Skeletal muscle tissue (tissue), 4 donors: ENCODE results near the gene CYFIP1. TPM values are rescaled to one million over a fixed set of nuclear protein-coding genes. Genes with fewer than 3 reads are reported as not detected.

Experiments
- H3K27ac ChIP-seq: one replicate; pipeline ENCODE4 v1.7.0; 2013; ENCODE audit warnings: mild to moderate bottlenecking, low read depth, low read length, inconsistent platforms
- H3K27me3 ChIP-seq, 3 donors: one replicate each; pipeline ENCODE4 v1.7.0; 2013; ENCODE audit warnings: low read length in 3 of 3; ENCODE audit not compliant: control insufficient read depth in 3 of 3, insufficient read depth in 3 of 3
- H3K36me3 ChIP-seq, 3 donors: one replicate each; pipeline ENCODE4 v1.7.0; 2013; ENCODE audit warnings: low read length in 3 of 3; ENCODE audit not compliant: control insufficient read depth in 3 of 3, insufficient read depth in 3 of 3
- H3K4me1 ChIP-seq, 3 donors: one replicate each; pipeline ENCODE4 v1.7.0; 2013; ENCODE audit warnings: low read length in 3 of 3, mild to moderate bottlenecking in 3 of 3; ENCODE audit not compliant: control insufficient read depth in 3 of 3, insufficient read depth in 3 of 3
- H3K4me3 ChIP-seq, 3 donors: one replicate each; pipeline ENCODE4 v1.7.0; 2013; ENCODE audit warnings: low read length in 3 of 3
- H3K9ac ChIP-seq, 3 donors: one replicate each; pipeline ENCODE4 v1.7.0; 2013; ENCODE audit warnings: low read length in 3 of 3, mild to moderate bottlenecking in 3 of 3, moderate library complexity in 2 of 3, low read depth in 1 of 3
- H3K9me3 ChIP-seq, 3 donors: one replicate each; pipeline ENCODE4 v1.7.0; 2013; ENCODE audit warnings: low read length in 3 of 3; ENCODE audit not compliant: control insufficient read depth in 3 of 3
- total RNA-seq: library from RNA; depleted of rRNA; stranded (reverse); fragments of >200 nt; gene quantifications from one replicate; pipeline ENCODE4 v1.2.3, GENCODE V29; 2014
- donor health status: Osteomylitis.

The CYFIP1 gene
- total RNA-seq, 1 donor from 2014 or later, result 49.1 TPM

DNA sequence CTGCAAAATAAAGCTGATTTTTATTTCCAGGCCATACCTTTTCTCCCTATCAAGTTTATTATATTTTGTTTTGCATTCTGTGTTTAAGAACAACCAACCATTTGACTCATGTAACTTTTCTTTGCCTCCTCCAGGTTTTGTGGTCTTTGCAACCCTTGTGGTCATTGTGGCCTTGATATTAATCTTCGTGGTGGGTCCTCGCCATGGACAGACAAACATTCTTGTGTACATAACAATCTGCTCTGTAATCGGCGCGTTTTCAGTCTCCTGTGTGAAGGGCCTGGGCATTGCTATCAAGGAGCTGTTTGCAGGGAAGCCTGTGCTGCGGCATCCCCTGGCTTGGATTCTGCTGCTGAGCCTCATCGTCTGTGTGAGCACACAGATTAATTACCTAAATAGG is 114.1 kb downstream of the CYFIP1 start:
- H3K9me3 ChIP-seq, result no peaks in the 10 kb centered on the region
- peaks cover 19 to 54% (median 46%) of the 10 kb centered on the region in 3 donors for H3K36me3 ChIP-seq
- peaks cover 3 to 6% (median 6%) of the 10 kb centered on the region in 3 donors for H3K4me1 ChIP-seq
- H3K4me3 ChIP-seq, result no peak overlapping the region
- H3K9ac ChIP-seq, result no peak overlapping the region
- no peak overlapping the region for H3K27ac ChIP-seq
- H3K27me3 ChIP-seq, result no peaks in the 10 kb centered on the region

DNA sequence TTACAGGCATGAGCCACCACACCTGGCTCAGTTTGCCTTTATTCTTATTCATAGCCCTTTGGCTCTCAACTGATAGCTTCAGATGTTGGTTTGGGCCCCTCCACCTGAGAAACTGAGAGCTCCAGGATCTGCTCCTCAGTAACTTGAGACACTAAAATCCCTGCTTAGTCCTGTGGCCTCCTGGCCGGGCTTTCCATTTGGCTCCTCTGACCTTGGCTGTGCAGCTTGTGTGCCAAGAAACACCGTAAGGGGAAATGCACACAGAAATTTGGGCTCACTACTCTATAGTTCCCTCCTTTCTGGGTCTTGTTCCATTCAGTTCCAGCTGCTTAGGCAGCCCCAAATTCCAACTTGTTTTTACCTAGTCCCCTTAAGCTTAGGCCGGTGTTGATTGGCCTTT is 116.8 kb downstream of the CYFIP1 start:
- H3K4me1 ChIP-seq, result peaks cover 3 to 6% (median 6%) of the 10 kb centered on the region in 3 donors
- no peaks in the 10 kb centered on the region for H3K27me3 ChIP-seq
- H3K4me3 ChIP-seq, result no peak overlapping the region
- no peaks in the 10 kb centered on the region for H3K9me3 ChIP-seq
- peaks cover 14 to 37% (median 31%) of the 10 kb centered on the region in 3 donors for H3K36me3 ChIP-seq
- H3K9ac ChIP-seq, result no peak overlapping the region
- H3K27ac ChIP-seq, result no peak overlapping the region

DNA sequence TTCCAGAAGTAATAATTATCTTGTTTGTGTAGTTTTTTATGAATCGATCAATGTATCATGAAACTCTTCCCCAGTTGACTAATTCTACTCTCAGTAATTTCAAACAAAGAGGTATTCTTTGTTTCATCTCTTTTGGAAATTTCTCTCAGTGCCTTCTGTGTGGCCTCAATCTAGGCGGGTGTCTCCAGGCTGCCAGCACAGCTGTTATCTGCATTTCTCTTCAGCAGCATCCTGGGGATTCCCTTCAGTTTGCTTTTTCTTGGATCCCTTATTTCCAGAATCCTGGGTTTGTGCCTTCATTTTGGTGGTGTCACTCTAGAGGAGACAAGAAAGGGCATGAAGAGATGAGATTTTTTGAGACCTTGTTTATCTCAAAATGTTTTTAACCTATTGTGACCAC is 119.0 kb downstream of the CYFIP1 start:
- H3K27ac ChIP-seq, result no peak overlapping the region
- no peaks in the 10 kb centered on the region for H3K9me3 ChIP-seq
- H3K4me3 ChIP-seq, result no peak overlapping the region
- no peaks in the 10 kb centered on the region for H3K27me3 ChIP-seq
- no peak overlapping the region for H3K9ac ChIP-seq
- H3K36me3 ChIP-seq, result peaks cover 9 to 27% (median 21%) of the 10 kb centered on the region in 3 donors
- H3K4me1 ChIP-seq, result peaks cover 3 to 6% (median 6%) of the 10 kb centered on the region in 3 donors

DNA sequence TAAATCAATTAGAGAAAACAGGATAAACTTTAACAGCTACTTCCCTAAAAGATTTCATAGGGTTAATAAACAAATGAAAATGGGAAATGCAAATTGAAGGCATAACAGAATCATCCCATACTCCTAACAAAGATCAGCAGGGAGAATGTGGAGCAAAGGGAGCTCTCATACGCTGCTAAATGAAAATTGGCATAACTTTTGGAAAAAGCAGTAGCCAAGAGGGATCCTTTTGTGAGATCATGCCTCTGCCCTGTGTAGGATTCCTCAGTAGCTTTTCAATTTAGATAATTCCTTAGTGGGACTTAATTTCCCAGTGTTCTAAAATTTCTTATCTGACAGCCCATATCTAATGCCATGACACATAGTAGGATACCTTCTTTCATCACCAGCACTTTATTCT is 123.5 kb downstream of the CYFIP1 start:
- Histone ChIP-seq H3K36me3 (peaks cover 21 to 45% (median 25%) of the 10 kb centered on the region in 3 donors), H3K4me3 (no peak overlapping the region), H3K9ac (no peak overlapping the region)

DNA sequence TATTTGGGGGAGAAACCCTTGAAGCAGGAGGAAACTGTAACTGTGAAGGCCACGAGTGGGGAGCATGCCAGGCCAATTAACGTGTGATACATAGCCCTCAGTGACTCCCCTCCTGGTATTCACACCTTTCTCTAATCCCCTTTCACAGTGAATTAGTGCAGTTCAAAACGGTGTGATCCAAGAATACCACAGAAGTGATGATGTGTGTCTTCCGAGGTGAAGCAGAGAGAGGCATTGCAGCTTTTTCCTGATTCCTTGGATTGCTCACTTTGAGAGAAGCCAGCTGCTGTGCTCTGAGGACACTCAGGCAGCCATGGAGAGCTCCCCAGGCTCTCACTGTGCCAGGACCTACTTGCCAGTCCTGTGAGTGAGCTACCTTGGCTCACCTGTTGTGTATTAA is 124.4 kb downstream of the CYFIP1 start:
- peaks cover 19 to 47% (median 30%) of the 10 kb centered on the region in 3 donors for H3K36me3 ChIP-seq
- no peak overlapping the region for H3K27ac ChIP-seq

More for the DNA sequence above, 123.5 kb downstream of the CYFIP1 start:
- H3K27ac ChIP-seq, result no peak overlapping the region
- no peaks in the 10 kb centered on the region for H3K4me1 ChIP-seq
- H3K27me3 ChIP-seq, result no peaks in the 10 kb centered on the region
- no peaks in the 10 kb centered on the region for H3K9me3 ChIP-seq

DNA sequence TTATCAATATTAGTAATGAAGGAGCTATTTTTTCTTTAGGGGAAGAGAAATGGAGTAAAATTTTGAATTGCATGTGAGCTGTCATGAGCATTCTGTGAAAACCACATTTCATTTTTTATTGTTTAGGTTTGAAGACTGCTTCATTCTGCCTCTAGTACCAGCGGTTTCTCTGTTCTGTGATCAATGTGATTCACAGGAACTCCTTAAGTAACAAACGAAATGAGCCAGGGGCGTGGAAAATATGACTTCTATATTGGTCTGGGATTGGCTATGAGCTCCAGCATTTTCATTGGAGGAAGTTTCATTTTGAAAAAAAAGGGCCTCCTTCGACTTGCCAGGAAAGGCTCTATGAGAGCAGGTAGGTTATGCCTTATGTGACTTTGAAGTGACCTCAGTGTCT is 128.7 kb downstream of the CYFIP1 start:
- no peak overlapping the region for H3K27ac ChIP-seq
- no peaks in the 10 kb centered on the region for H3K27me3 ChIP-seq
- H3K4me3 ChIP-seq, result no peak overlapping the region
- no peaks in the 10 kb centered on the region for H3K4me1 ChIP-seq
- peaks cover 14 to 44% (median 32%) of the 10 kb centered on the region in 3 donors for H3K36me3 ChIP-seq
- no peaks in the 10 kb centered on the region for H3K9me3 ChIP-seq
- no peak overlapping the region for H3K9ac ChIP-seq

More for the DNA sequence above, 124.4 kb downstream of the CYFIP1 start:
- H3K9ac ChIP-seq, result no peak overlapping the region
- H3K9me3 ChIP-seq, result no peaks in the 10 kb centered on the region
- no peaks in the 10 kb centered on the region for H3K4me1 ChIP-seq
- no peak overlapping the region for H3K4me3 ChIP-seq
- H3K27me3 ChIP-seq, result no peaks in the 10 kb centered on the region

DNA sequence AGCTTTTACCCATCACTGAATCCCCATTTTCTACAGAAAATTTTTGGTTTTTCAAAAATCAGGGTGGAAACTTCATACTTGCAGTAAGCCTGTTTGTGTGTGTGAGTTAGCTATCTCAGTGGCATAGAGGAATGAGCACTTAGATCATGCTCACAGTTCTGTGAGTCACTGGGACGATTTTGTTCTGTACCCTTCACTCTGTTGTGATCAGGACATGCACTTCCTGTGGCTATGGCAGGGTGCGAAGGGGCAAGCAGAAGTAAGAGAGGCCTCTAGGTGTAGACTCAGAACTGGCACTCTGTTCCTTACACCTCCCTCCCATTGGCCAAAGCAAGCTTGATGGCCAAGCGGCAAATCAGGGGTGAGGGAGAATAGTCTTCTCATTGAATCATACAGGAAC is 130.1 kb downstream of the CYFIP1 start:
- H3K36me3 ChIP-seq, result peaks cover 7 to 36% (median 26%) of the 10 kb centered on the region in 3 donors

DNA sequence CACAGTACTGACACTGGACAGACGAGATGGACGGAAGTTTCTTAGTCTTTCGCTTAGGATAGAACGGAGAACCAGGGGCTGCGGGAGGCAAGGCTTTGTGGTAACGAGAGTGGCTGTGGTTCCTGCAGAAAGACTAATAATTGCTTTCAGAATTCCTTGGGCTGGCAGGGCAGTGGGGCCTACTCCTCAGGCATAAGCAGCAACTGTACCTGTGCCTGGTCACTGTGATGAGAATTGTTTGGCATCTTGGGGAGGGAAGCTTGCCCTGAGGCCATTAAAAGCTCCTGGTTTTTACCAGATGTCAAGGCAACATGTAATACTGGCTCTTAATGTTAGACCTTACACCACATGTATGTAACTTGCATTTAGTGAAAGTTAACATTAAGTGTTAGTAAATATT is 134.1 kb downstream of the CYFIP1 start:
- no peak overlapping the region for H3K9ac ChIP-seq
- no peaks in the 10 kb centered on the region for H3K9me3 ChIP-seq
- H3K4me3 ChIP-seq, result no peak overlapping the region
- no peak overlapping the region for H3K27ac ChIP-seq
- H3K27me3 ChIP-seq, result no peaks in the 10 kb centered on the region
- H3K36me3 ChIP-seq, result peaks cover 0 to 21% (median 13%) of the 10 kb centered on the region in 3 donors
- peaks cover 9 to 15% (median 14%) of the 10 kb centered on the region in 3 donors for H3K4me1 ChIP-seq

More for the DNA sequence above, 130.1 kb downstream of the CYFIP1 start:
- Histone ChIP-seq H3K27ac (no peak overlapping the region), H3K4me1 (peaks cover 2 to 7% (median 6%) of the 10 kb centered on the region in 3 donors), H3K4me3 (no peak overlapping the region), H3K9me3 (no peaks in the 10 kb centered on the region), H3K9ac (no peak overlapping the region), H3K27me3 (no peaks in the 10 kb centered on the region)

DNA sequence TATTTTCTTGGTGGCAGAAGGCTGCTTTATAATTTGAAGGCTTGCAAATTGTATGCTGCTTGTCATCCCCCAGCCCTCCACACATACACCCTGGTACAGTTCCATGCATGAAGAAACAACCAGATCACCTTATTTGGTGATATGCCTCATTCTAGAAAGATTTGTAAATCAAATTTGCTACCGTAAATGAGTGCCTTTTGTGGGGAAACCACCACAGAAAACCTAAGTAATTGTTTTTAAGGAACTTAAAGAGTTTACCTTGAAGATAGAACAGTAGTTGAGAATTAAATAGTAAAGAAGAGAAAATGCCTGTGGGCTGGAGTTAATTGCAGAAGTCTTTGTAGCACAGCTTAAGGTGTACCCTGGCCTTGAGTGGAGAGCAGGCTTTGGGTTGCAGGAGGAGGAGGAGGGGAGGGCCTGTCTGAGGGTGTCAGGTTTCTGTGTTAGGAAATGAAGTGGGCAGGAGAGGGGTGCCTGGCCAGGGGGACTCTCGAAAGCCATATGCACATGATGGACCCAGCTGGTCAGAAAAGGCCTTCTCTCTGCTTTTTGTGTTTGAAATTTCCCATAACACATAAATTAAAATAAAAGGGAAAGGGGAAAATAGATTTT is 134.8 kb downstream of the CYFIP1 start:
- Histone ChIP-seq H3K4me3 (no peak overlapping the region), H3K27me3 (no peaks in the 10 kb centered on the region), H3K9me3 (no peaks in the 10 kb centered on the region), H3K4me1 (peaks cover 16 to 20% (median 17%) of the 10 kb centered on the region in 3 donors), H3K9ac (peak overlapping the region in 1 of 3 donors; percentile 58), H3K27ac (no peak overlapping the region), H3K36me3 (peaks cover 0 to 20% (median 7%) of the 10 kb centered on the region in 3 donors)

DNA sequence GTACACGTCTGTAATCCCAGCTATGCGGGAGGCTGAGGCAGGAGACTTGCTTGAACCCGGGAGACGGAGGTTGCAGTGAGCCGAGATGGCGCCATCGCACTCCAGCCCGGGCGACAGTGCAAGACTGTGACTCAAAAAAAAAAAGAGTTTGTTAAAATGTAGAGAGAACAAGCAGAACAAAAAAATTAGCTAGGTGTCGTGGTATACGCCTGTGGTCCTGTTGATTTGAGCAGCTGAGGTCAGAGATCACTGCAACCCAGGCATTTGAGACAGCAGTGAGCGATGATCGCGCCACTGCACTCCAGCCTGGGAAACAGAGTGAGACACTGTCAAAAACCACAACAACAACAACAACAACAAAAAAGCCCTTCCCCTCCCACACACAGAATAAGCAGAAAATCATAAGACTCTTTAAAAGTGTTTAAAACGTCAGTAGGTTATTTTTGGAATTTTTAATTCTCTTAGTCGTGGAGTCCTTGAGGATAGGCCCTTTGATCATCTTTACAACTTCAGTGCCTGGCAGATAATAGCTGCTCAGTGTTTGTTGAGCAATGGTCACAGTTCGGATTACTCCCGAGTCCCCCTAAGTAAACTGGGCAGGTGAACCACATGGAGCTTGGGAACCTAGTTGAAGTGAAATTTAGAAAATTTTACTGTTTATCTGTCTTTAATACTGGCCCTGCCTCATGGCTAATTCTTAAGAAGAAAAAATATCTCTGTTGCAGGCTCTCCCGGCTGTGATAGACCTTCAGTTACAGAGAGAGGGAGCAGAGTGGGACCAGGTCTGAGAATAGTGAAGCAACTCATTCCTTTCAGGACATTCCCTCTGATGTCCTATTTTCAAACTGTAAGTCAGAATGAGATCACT is 135.5 kb downstream of the CYFIP1 start:
- no peak overlapping the region for H3K4me3 ChIP-seq
- H3K9me3 ChIP-seq, result no peaks in the 10 kb centered on the region
- peak overlapping the region in 1 of 3 donors; percentile 58 for H3K9ac ChIP-seq
- H3K27ac ChIP-seq, result no peak overlapping the region
- peaks cover 17 to 24% (median 20%) of the 10 kb centered on the region in 3 donors for H3K4me1 ChIP-seq
- H3K27me3 ChIP-seq, result no peaks in the 10 kb centered on the region
- H3K36me3 ChIP-seq, result peaks cover 0 to 15% (median 6%) of the 10 kb centered on the region in 3 donors
